Right lobe of liver (tissue), 6 donors: Measurements from ENCODE around the gene ARHGAP30. TPM values are rescaled to one million over a fixed set of nuclear protein-coding genes. Genes with fewer than 3 reads are reported as not detected.

ENCODE experiments used
- ATAC-seq, 4 donors: fragments of 200-7000 bp; cut with Tn5 transposase; one replicate each; pipeline ENCODE4 v1.9.1; 2020; ENCODE audit warnings: mild to moderate bottlenecking in 4 of 4, moderate library complexity in 4 of 4
- DNase-seq, 3 donors: peaks; one replicate each; pipeline ENCODE4 v3.0.0-alpha.2; 2020
- H3K27ac ChIP-seq, 3 donors: fragments of 200-600 bp; one replicate each; pipeline ENCODE4 v1.8.0; 2022
- H3K27me3 ChIP-seq, 2 donors: fragments of 200-600 bp; one replicate each; pipeline ENCODE4 v1.8.0; 2022
- H3K36me3 ChIP-seq, 4 donors: fragments of 200-600 bp; sonication (generic) in 1 of 4; one replicate each; pipeline versions ENCODE4 v1.5.1 to v1.8.0; 2017 to 2022; ENCODE audit warnings: control low read depth in 1 of 4
- H3K4me1 ChIP-seq, 4 donors: fragments of 200-600 bp; sonication (generic) in 1 of 4; one replicate each; pipeline versions ENCODE4 v1.5.1 to v1.8.0; 2017 to 2022; ENCODE audit warnings: control low read depth in 1 of 4
- H3K4me3 ChIP-seq, 3 donors: fragments of 200-600 bp; one replicate each; pipeline ENCODE4 v1.8.0; 2022
- H3K9me3 ChIP-seq, 4 donors: fragments of 200-600 bp; sonication (generic) in 1 of 4; one replicate each; pipeline versions ENCODE4 v1.5.1 to v1.8.0; 2017 to 2022; ENCODE audit warnings: control low read depth in 1 of 4
- POLR2A ChIP-seq: fragments of 450-650 bp; IDR thresholded peaks from one replicate; pipeline ENCODE4 v1.6.1; 2017; ENCODE audit warnings: antibody characterized with exemption, mild to moderate bottlenecking
- WGBS: methylation state at CpG from one replicate; pipeline ENCODE4 v1.1.6; 2018; ENCODE audit warnings: low coverage, low lambda C conversion rate; ENCODE audit not compliant: insufficient coverage; ENCODE audit errors: missing lambda C conversion rate; 5-methylcytosine and 5-hydroxymethylcytosine counted together
- intact Hi-C, 2 donors: fragments of 100-400 bp; cut with DNase I; formaldehyde crosslinking; loops; one replicate each; pipeline versions ENCODE4 v1.11.2 to v1.14.1; 2022
- total RNA-seq, 6 experiments: library from RNA; depleted of rRNA in 2 of 6; stranded (reverse); fragments of >200 nt in 2 of 6; fragmentation: NEBNext Ultra II Directional in 3 of 6; extraction: Animal tissue kit (Norgen Biotek cat#: 25700) in 3 of 6; gene quantifications; one replicate each; pipeline versions ENCODE4 v1.1.0 to v1.2.4, GENCODE V29; 2016 to 2023
- TF ChIP-seq, protein P1 (sequence below), 4 donors: fragments of 200-600 bp in 3 of 4; fragments of 450-650 bp in 1 of 4; IDR thresholded peaks; one replicate each; pipeline versions ENCODE4 v1.5.1 to v1.8.0; 2016 to 2022; ENCODE audit warnings: antibody characterized with exemption in 4 of 4, mild to moderate bottlenecking in 2 of 4
- donor health status: DM: no; HTN: yes; CAD: no.
- donor health status: DM: no; HTN: no; CAD: no.
- donor health status: DM: no; HTN: no; CAD: no.
- donor health status: DM: no; HTN: yes; CAD: no.
- donor health status: DM: no; HTN: yes; CAD: no.

ARHGAP30 gene
- total RNA-seq, 6 experiments from 2014 or later = 2.8 to 7.4 (median 3.6) TPM

DNA sequence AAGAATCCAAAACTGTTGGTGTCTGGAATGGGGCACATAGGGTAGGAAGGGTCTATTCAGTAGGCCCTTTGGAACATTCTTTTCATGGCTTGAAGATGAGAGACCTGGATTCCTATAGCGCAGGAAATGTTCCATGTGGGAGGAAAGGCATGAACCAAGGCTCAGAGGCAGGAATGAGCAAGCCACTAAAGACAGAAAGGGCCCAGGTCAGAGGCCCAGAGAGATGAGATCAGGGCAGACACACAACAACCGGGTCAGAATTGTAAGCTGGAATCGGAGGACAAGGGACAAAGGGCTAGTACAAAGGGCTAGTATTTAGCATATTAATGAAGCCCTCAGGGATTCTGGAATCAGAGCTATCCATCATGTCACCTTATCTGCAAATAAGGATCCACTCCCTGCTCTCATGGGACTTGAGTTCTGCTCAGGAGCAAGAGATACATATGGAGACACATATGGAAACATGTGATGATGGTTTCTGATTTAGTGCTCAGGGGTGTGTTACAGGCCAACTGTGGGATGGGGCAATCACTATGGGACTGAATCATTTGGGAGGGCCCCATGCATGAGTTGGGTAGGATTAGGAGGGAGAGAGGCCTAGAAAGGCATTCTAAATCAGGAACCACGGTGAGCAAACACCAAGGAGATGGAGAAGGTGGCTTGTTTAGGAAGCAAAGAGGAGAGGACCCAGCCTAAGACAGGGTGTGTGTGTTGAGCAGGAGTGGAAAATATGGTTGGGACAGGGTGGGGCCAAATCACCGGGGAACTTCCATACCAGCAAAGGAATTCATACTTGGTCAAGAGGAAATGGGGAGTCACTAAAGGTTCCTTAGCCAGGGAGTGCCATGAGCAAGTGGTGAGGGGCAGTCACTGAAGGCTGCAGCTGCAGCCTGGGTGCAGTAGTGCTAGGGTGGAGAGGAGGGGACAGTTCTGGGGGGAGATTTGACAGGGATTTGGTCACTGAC, 11.0 kb upstream of the ARHGAP30 start:
- DNase-seq = no peak
- Histone ChIP-seq H3K4me3 (no peak overlapping the region), H3K36me3 (no peaks in the 10 kb centered on the region), H3K4me1 (no peaks in the 10 kb centered on the region), H3K27me3 (no peaks in the 10 kb centered on the region), H3K9me3 (no peaks in the 10 kb centered on the region), H3K27ac (no peak overlapping the region)
- no peak for ATAC-seq
- intact Hi-C loops = no loop called here
- WGBS = 78% methylated on average over 4 of the region's 5 CpGs
- TF ChIP-seq, protein P1, sequence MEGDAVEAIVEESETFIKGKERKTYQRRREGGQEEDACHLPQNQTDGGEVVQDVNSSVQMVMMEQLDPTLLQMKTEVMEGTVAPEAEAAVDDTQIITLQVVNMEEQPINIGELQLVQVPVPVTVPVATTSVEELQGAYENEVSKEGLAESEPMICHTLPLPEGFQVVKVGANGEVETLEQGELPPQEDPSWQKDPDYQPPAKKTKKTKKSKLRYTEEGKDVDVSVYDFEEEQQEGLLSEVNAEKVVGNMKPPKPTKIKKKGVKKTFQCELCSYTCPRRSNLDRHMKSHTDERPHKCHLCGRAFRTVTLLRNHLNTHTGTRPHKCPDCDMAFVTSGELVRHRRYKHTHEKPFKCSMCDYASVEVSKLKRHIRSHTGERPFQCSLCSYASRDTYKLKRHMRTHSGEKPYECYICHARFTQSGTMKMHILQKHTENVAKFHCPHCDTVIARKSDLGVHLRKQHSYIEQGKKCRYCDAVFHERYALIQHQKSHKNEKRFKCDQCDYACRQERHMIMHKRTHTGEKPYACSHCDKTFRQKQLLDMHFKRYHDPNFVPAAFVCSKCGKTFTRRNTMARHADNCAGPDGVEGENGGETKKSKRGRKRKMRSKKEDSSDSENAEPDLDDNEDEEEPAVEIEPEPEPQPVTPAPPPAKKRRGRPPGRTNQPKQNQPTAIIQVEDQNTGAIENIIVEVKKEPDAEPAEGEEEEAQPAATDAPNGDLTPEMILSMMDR (IDR thresholded peaks at IDR 0.05) = no peak
- no peak for TF ChIP-seq POLR2A

GRCh38 chr1:161079436-161080110, 9.9 kb upstream of the ARHGAP30 start:
- Histone ChIP-seq H3K4me3 (no peak overlapping the region), H3K27me3 (no peaks in the 10 kb centered on the region), H3K9me3 (no peaks in the 10 kb centered on the region), H3K36me3 (no peaks in the 10 kb centered on the region), H3K4me1 (no peaks in the 10 kb centered on the region), H3K27ac (no peak overlapping the region)
- WGBS = 65% methylated on average over 22 of the region's 41 CpGs
- intact Hi-C loops = loop anchor here in 1 of 2 donors (10.0 kb wide), 1 partner anchor 245 kb away; no protein-coding TSS in a partner anchor
- DNase-seq (no peak), ATAC-seq (no peak)
- TF ChIP-seq, protein P1 (IDR thresholded peaks at IDR 0.05) = no peak
- TF ChIP-seq POLR2A = no peak

- Histone ChIP-seq H3K9me3 (no peaks in the 10 kb centered on the region), H3K27ac (no peak overlapping the region), H3K27me3 (no peaks in the 10 kb centered on the region), H3K36me3 (no peaks in the 10 kb centered on the region), H3K4me3 (no peak overlapping the region), H3K4me1 (no peaks in the 10 kb centered on the region)
- TF ChIP-seq POLR2A = no peak
- ATAC-seq = no peak
- DNase-seq = no peak
- intact Hi-C loops = loop anchor here in 1 of 2 donors (10.0 kb wide), 1 partner anchor 243 kb away; no protein-coding TSS in a partner anchor
- WGBS = 83% methylated on average over 2 of the region's 9 CpGs
Measured at GRCh38 chr1:161077426-161077825, 7.7 kb upstream of the ARHGAP30 start.

- intact Hi-C loops = loop anchor here in 1 of 2 donors (10.0 kb wide), 1 partner anchor 242 kb away; no protein-coding TSS in a partner anchor
- no peaks in the 10 kb centered on the region for H3K4me1 ChIP-seq
- H3K27me3 ChIP-seq = no peaks in the 10 kb centered on the region
- no peak for ATAC-seq
- no peaks in the 10 kb centered on the region for H3K36me3 ChIP-seq
- no peak for DNase-seq
- H3K9me3 ChIP-seq = no peaks in the 10 kb centered on the region
- no peak overlapping the region for H3K27ac ChIP-seq
- no peak overlapping the region for H3K4me3 ChIP-seq
- TF ChIP-seq, protein P1 (IDR thresholded peaks at IDR 0.05) = no peak
- no peak for TF ChIP-seq POLR2A
Measured at GRCh38 chr1:161076410-161076809, 6.7 kb upstream of the ARHGAP30 start.
